Smooth muscle cell (in vitro differentiated cells): ENCODE measurements around the gene ANKRD34B. TPM values are rescaled to one million over a fixed set of nuclear protein-coding genes. Genes with fewer than 3 reads are reported as not detected.

Experiments
- DNase-seq: peaks from one replicate; lab custom pipeline; 2025; ENCODE audit not compliant: unreplicated experiment; lab: John Stamatoyannopoulos, UW
- H2AFZ ChIP-seq: fragments of 200-600 bp; sonication (generic); 2 replicates; pipeline ENCODE4 v1.6.0; 2016; ENCODE audit warnings: antibody characterized with exemption, low read depth, mild to moderate bottlenecking
- H3F3A ChIP-seq: fragments of 200-600 bp; sonication (generic); 2 replicates; pipeline ENCODE4 v1.6.0; 2017; ENCODE audit warnings: antibody characterized with exemption, low read depth
- H3K27ac ChIP-seq: fragments of 200-600 bp; sonication (generic); 2 replicates; pipeline ENCODE4 v1.5.1; 2016; ENCODE audit warnings: low read depth, mild to moderate bottlenecking
- H3K27me3 ChIP-seq: fragments of 200-600 bp; sonication (generic); 2 replicates; pipeline ENCODE4 v1.6.1; 2016; ENCODE audit warnings: low read depth, mild to moderate bottlenecking
- H3K36me3 ChIP-seq: fragments of 200-600 bp; sonication (generic); 2 replicates; pipeline ENCODE4 v1.5.1; 2016; ENCODE audit warnings: low read depth
- H3K4me1 ChIP-seq: fragments of 200-600 bp; sonication (generic); 2 replicates; pipeline ENCODE4 v1.5.1; 2016; ENCODE audit warnings: low read depth
- H3K4me2 ChIP-seq: fragments of 200-600 bp; sonication (generic); 2 replicates; pipeline ENCODE4 v1.6.0; 2016; ENCODE audit warnings: mild to moderate bottlenecking
- H3K4me3 ChIP-seq: fragments of 200-600 bp; sonication (generic); 2 replicates; pipeline ENCODE4 v1.5.1; 2016; ENCODE audit warnings: mild to moderate bottlenecking
- H3K79me2 ChIP-seq: fragments of 200-600 bp; sonication (generic); 2 replicates; pipeline ENCODE4 v1.6.0; 2016; ENCODE audit warnings: low read depth, mild to moderate bottlenecking
- H3K9ac ChIP-seq: fragments of 200-600 bp; sonication (generic); 2 replicates; pipeline ENCODE4 v1.6.0; 2016; ENCODE audit warnings: low read depth
- H3K9me3 ChIP-seq: fragments of 200-600 bp; sonication (generic); replicated peaks from 2 replicates; pipeline ENCODE4 v1.5.1; 2016; ENCODE audit warnings: low read depth
- H4K20me1 ChIP-seq: fragments of 200-600 bp; sonication (generic); 2 replicates; pipeline ENCODE4 v1.6.0; 2016; ENCODE audit warnings: low read depth
- WGBS: methylation state at CpG from one replicate; pipeline ENCODE4 v1.1.7; 2016; ENCODE audit warnings: low lambda C conversion rate; 5-methylcytosine and 5-hydroxymethylcytosine counted together
- polyA plus RNA-seq: library from polyadenylated mRNA; unstranded; fragments of >200 nt; fragmentation: Nextera tagmentation; extraction: Ambion mirVana; gene quantifications from 2 replicates; pipeline ENCODE4 v1.2.1, GENCODE V29; 2016
- total RNA-seq: library from RNA; depleted of rRNA; stranded (reverse); fragments of >200 nt; gene quantifications from 2 replicates; pipeline ENCODE4 v1.2.3, GENCODE V29; 2014
- TF ChIP-seq, protein P1 (sequence below): fragments of 200-600 bp; sonication (generic); IDR thresholded peaks from 2 replicates; pipeline ENCODE4 v1.5.1; 2017; ENCODE audit warnings: borderline replicate concordance, mild to moderate bottlenecking, antibody characterized with exemption; ENCODE audit not compliant: insufficient read depth, poor library complexity, severe bottlenecking

Gene ANKRD34B
- total and polyA plus RNA-seq, 2 experiments from 2014 or later: not detected

DNA sequence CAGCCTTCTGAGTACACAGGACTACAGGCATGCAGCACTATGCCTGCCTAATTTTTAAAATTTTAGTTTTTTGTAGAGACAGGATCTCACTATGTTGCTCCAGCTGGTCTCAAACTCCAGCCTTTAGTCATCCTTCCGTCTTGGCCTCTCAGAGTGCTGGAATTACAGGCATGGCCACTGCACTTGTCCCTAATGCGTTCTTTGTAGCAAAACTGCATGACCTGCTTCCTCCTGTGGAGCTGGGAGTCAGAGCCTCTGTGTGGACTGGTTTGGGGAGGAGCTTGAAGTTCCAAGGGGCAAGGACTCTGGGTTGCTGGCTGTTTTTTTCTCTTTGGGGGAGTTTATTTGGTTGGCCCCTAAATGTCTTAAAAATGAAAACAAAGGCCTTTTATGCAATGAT lies 22.7 kb upstream of the ANKRD34B start:
- no peaks in the 10 kb centered on the region for H3K27me3 ChIP-seq
- no peak overlapping the region for H2AFZ ChIP-seq
- H3K4me1 ChIP-seq: no peaks in the 10 kb centered on the region
- H3F3A ChIP-seq: no peaks in the 10 kb centered on the region
- H3K4me2 ChIP-seq: no peak overlapping the region
- H3K36me3 ChIP-seq: no peaks in the 10 kb centered on the region
- no peaks in the 10 kb centered on the region for H3K9me3 ChIP-seq
- WGBS: 96% methylated on average over 2 of the region's 2 CpGs
- no peaks in the 10 kb centered on the region for H3K79me2 ChIP-seq
- no peak overlapping the region for H3K27ac ChIP-seq
- no peaks in the 10 kb centered on the region for H4K20me1 ChIP-seq
- DNase-seq: no peak
- TF ChIP-seq, protein P1, sequence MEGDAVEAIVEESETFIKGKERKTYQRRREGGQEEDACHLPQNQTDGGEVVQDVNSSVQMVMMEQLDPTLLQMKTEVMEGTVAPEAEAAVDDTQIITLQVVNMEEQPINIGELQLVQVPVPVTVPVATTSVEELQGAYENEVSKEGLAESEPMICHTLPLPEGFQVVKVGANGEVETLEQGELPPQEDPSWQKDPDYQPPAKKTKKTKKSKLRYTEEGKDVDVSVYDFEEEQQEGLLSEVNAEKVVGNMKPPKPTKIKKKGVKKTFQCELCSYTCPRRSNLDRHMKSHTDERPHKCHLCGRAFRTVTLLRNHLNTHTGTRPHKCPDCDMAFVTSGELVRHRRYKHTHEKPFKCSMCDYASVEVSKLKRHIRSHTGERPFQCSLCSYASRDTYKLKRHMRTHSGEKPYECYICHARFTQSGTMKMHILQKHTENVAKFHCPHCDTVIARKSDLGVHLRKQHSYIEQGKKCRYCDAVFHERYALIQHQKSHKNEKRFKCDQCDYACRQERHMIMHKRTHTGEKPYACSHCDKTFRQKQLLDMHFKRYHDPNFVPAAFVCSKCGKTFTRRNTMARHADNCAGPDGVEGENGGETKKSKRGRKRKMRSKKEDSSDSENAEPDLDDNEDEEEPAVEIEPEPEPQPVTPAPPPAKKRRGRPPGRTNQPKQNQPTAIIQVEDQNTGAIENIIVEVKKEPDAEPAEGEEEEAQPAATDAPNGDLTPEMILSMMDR: no peak
- no peak overlapping the region for H3K9ac ChIP-seq
- H3K4me3 ChIP-seq: no peak overlapping the region

DNA sequence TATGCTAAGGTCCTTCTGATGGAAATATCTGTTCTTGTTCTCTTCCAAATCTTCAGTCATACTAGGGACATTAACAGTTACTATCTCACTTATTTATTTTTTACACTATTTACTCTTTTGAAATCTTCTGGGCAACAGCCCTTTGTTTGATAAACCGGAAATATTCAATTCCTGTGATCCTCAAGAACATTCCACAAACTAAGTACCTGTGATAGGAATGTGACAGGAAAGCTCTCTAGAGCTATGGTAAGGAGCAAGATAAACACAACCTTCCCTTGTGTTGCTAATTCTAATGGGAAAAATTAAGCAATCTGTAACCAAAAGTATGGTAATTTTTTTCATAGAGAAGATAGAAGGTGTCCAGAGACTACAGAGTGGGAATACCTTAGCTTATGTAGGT lies 22.0 kb upstream of the ANKRD34B start:
- Histone ChIP-seq H2AFZ (no peak overlapping the region), H3K4me1 (no peaks in the 10 kb centered on the region)

DNA sequence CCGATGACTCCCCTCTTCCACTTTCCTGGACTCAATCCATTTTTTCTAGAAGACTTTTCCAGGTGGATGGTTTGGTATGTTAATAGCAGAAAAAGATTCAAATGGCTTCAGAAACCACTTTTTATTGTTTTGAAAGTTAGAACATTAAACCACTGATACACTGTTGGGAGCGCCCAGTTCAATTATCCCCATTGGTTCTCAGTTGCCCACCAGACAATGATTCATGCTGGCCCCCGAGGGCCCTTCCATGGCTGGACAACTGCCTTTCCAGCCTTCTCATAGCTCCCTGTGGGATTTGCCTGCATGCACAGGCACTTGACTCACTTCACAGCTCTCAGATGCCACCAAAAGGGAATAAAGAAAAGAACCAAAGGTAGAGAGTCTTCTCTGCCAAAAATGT lies 21.3 kb upstream of the ANKRD34B start:
- H2AFZ ChIP-seq: no peak overlapping the region
- no peak for DNase-seq

More for the DNA sequence above, 22.0 kb upstream of the ANKRD34B start:
- H3K27ac ChIP-seq: no peak overlapping the region
- no peaks in the 10 kb centered on the region for H3K9me3 ChIP-seq
- H3K27me3 ChIP-seq: no peaks in the 10 kb centered on the region
- no peaks in the 10 kb centered on the region for H4K20me1 ChIP-seq
- no peaks in the 10 kb centered on the region for H3K36me3 ChIP-seq
- DNase-seq: no peak
- TF ChIP-seq, protein P1: no peak
- no peak overlapping the region for H3K4me3 ChIP-seq
- 82% methylated on average over 1 of the region's 1 CpG for WGBS
- no peak overlapping the region for H3K9ac ChIP-seq
- H3K4me2 ChIP-seq: no peak overlapping the region
- H3F3A ChIP-seq: no peaks in the 10 kb centered on the region
- no peaks in the 10 kb centered on the region for H3K79me2 ChIP-seq

DNA sequence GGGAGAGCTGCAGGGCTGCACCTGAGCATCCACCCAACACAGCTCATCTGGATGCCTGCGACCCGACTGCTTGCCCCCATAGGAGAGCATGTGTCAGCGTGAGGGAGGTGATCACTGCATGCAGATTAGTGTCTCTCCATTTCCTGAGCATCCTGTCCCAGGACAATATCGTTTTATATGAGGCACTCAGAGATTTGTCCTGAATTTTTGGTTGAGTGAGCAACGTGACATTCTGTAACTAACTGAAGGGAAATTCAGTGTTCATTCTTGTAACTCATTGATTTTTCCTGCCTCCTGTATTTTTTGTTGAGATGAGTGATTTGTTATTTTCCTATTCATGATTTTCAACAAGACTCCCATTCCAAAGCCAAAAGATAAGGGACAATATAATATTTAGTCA lies 20.7 kb upstream of the ANKRD34B start:
- Histone ChIP-seq H3K4me1 (no peaks in the 10 kb centered on the region), H3K4me2 (no peak overlapping the region), H3K27ac (no peak overlapping the region), H3K4me3 (no peak overlapping the region), H4K20me1 (no peaks in the 10 kb centered on the region), H3K79me2 (no peaks in the 10 kb centered on the region), H3K36me3 (no peaks in the 10 kb centered on the region), H3F3A (no peaks in the 10 kb centered on the region), H3K27me3 (no peaks in the 10 kb centered on the region), H3K9ac (no peak overlapping the region), H3K9me3 (no peaks in the 10 kb centered on the region), H2AFZ (no peak overlapping the region)
- TF ChIP-seq, protein P1: no peak
- WGBS: 89% methylated on average over 5 of the region's 5 CpGs
- DNase-seq: no peak

More for the DNA sequence above, 21.3 kb upstream of the ANKRD34B start:
- no peaks in the 10 kb centered on the region for H3K4me1 ChIP-seq
- H3K27me3 ChIP-seq: no peaks in the 10 kb centered on the region
- H3K4me3 ChIP-seq: no peak overlapping the region
- TF ChIP-seq, protein P1: no peak
- H3K36me3 ChIP-seq: no peaks in the 10 kb centered on the region
- H3K79me2 ChIP-seq: no peaks in the 10 kb centered on the region
- no peak overlapping the region for H3K4me2 ChIP-seq
- WGBS: 89% methylated on average over 3 of the region's 3 CpGs
- H4K20me1 ChIP-seq: no peaks in the 10 kb centered on the region
- no peaks in the 10 kb centered on the region for H3F3A ChIP-seq
- H3K9ac ChIP-seq: no peak overlapping the region
- H3K9me3 ChIP-seq: no peaks in the 10 kb centered on the region
- no peak overlapping the region for H3K27ac ChIP-seq
